Urinary bladder (tissue), 4 donors: ENCODE data around the gene COX7A1. TPM values are rescaled to one million over a fixed set of nuclear protein-coding genes. Genes with fewer than 3 reads are reported as not detected.
A peak's percentile ranks its signal among the peaks of the same experiment; 100 is the strongest.
"Not testable (repeated sequence)": the region's sequence is repeated elsewhere in the genome, so short reads cannot be mapped to it uniquely, and the experiment has no call there.

Source experiments
- DNase-seq: peaks from one replicate; pipeline ENCODE4 v3.0.0-alpha.2; 2015; ENCODE audit errors: extremely low spot score
- H3K27ac ChIP-seq: one replicate; pipeline ENCODE4 v1.5.1; 2013; ENCODE audit warnings: low read depth, mild to moderate bottlenecking, moderate library complexity
- H3K36me3 ChIP-seq: one replicate; pipeline ENCODE4 v1.6.1; 2013; ENCODE audit warnings: mild to moderate bottlenecking, moderate library complexity; ENCODE audit not compliant: insufficient read depth
- H3K4me1 ChIP-seq: one replicate; pipeline ENCODE4 v1.6.1; 2013; ENCODE audit warnings: mild to moderate bottlenecking, moderate library complexity; ENCODE audit not compliant: insufficient read depth
- H3K4me3 ChIP-seq: one replicate; pipeline ENCODE4 v1.5.1; 2013; ENCODE audit warnings: low read depth, low read length
- WGBS: extraction: QIAGEN DNeasy Blood & Tissue Kit; methylation state at CpG from one replicate; pipeline ENCODE4 v1.1.7; 2013; 5-methylcytosine and 5-hydroxymethylcytosine counted together
- polyA plus RNA-seq: library from polyadenylated mRNA; stranded (reverse); fragments of 200-250 nt; gene quantifications from one replicate; pipeline ENCODE4 v1.2.3, GENCODE V29; 2013
- total RNA-seq: library from RNA; depleted of rRNA; stranded (reverse); fragments of >200 nt; gene quantifications from one replicate; pipeline ENCODE4 v1.2.3, GENCODE V29; 2014
- donor health status: healthy with polysubstance abuse.
- donor health status: healthy.

The COX7A1 gene
- total and polyA plus RNA-seq, 2 donors, result 15.1 to 92.0 TPM

GRCh38 chr19:36136964-36137686, 15.1 kb downstream of the COX7A1 start:
- peak overlapping the region; percentile 71 for H3K27ac ChIP-seq
- no peak overlapping the region for H3K4me3 ChIP-seq
- DNase-seq, result no peak
- H3K36me3 ChIP-seq, result no peaks in the 10 kb centered on the region
- H3K4me1 ChIP-seq, result no peaks in the 10 kb centered on the region
- WGBS, result 62% methylated on average over 12 of the region's 12 CpGs

- H3K4me1 ChIP-seq, DNase-seq, H3K36me3 ChIP-seq, H3K4me3 ChIP-seq, H3K27ac ChIP-seq: not testable (repeated sequence)
- WGBS, result 88% methylated on average over 4 of the region's 4 CpGs
Measured at GRCh38 chr19:36134867-36135266, 17.4 kb downstream of the COX7A1 start.

GRCh38 chr19:36131221-36131620, 21.0 kb downstream of the COX7A1 start:
- not testable (repeated sequence) for H3K4me1 ChIP-seq, H3K4me3 ChIP-seq, H3K36me3 ChIP-seq, H3K27ac ChIP-seq, DNase-seq
- WGBS, result 73% methylated on average over 6 of the region's 6 CpGs

- peaks cover 3% of the 10 kb centered on the region for H3K4me1 ChIP-seq
- 11% methylated on average over 10 of the region's 10 CpGs for WGBS
- H3K4me3 ChIP-seq, result peak overlapping the region; percentile 22
- peaks cover 3% of the 10 kb centered on the region for H3K36me3 ChIP-seq
- H3K27ac ChIP-seq, result peak overlapping the region; percentile 63
- DNase-seq, result no peak
Measured at GRCh38 chr19:36128392-36128736, 23.9 kb downstream of the COX7A1 start.

- no peaks in the 10 kb centered on the region for H3K4me1 ChIP-seq
- H3K36me3 ChIP-seq, result peaks cover 3% of the 10 kb centered on the region
- H3K4me3 ChIP-seq, result no peak overlapping the region
- DNase-seq, result no peak
- H3K27ac ChIP-seq, result no peak overlapping the region
- WGBS, result 81% methylated on average over 9 of the region's 9 CpGs
Measured at GRCh38 chr19:36125557-36125956, 26.7 kb downstream of the COX7A1 start.

- Histone ChIP-seq H3K4me3 (no peak overlapping the region), H3K27ac (no peak overlapping the region), H3K4me1 (no peaks in the 10 kb centered on the region), H3K36me3 (peaks cover 5% of the 10 kb centered on the region)
- 88% methylated on average over 49 of the region's 49 CpGs for WGBS
- no peak for DNase-seq
Measured at GRCh38 chr19:36121486-36122124, 30.6 kb downstream of the COX7A1 start.

- no peak overlapping the region for H3K27ac ChIP-seq
- DNase-seq, result no peak
- peaks cover 5% of the 10 kb centered on the region for H3K36me3 ChIP-seq
- no peak overlapping the region for H3K4me3 ChIP-seq
- WGBS, result 91% methylated on average over 18 of the region's 18 CpGs
- no peaks in the 10 kb centered on the region for H3K4me1 ChIP-seq
Measured at GRCh38 chr19:36120984-36121358, 31.3 kb downstream of the COX7A1 start.

- H3K4me1 ChIP-seq, result no peaks in the 10 kb centered on the region
- H3K27ac ChIP-seq, result no peak overlapping the region
- H3K4me3 ChIP-seq, result no peak overlapping the region
- H3K36me3 ChIP-seq, result peaks cover 5% of the 10 kb centered on the region
- WGBS, result 88% methylated on average over 26 of the region's 26 CpGs
- no peak for DNase-seq
Measured at GRCh38 chr19:36120092-36120983, 31.9 kb downstream of the COX7A1 start.

- DNase-seq, result no peak
- WGBS, result 85% methylated on average over 1 of the region's 1 CpG
- Histone ChIP-seq H3K4me3 (no peak overlapping the region), H3K36me3 (peaks cover 2% of the 10 kb centered on the region), H3K27ac (no peak overlapping the region), H3K4me1 (no peaks in the 10 kb centered on the region)
Measured at GRCh38 chr19:36116344-36116637, 36.0 kb downstream of the COX7A1 start.

GRCh38 chr19:36115453-36116343, 36.5 kb downstream of the COX7A1 start, which contains the start of gene TBCB:
TBCB (plus strand) TSS chr19:36115468; CDS start chr19:36115561, 93 bp downstream.
- Histone ChIP-seq H3K36me3 (peaks cover 3% of the 10 kb centered on the region), H3K27ac (peak within 1 kb of the TSS; percentile 73), H3K4me3 (peak within 1 kb of the TSS; percentile 71), H3K4me1 (no peaks in the 10 kb centered on the region)
- WGBS, result 3% methylated on average over 59 of the region's 59 CpGs
- DNase-seq, result no peak

GRCh38 chr19:36114721-36115452, 37.4 kb downstream of the COX7A1 start, which contains the start of gene POLR2I:
POLR2I (minus strand) TSS chr19:36114875; CDS start chr19:36114856, 19 bp downstream.
- peak; percentile 99 for DNase-seq
- peak within 1 kb of the TSS; percentile 71 for H3K4me3 ChIP-seq
- WGBS, result under 1% methylated on average over 60 of the region's 60 CpGs
- no peaks in the 10 kb centered on the region for H3K4me1 ChIP-seq
- H3K36me3 ChIP-seq, result peaks cover 4% of the 10 kb centered on the region
- peak within 1 kb of the TSS; percentile 73 for H3K27ac ChIP-seq

- peaks cover 2% of the 10 kb centered on the region for H3K36me3 ChIP-seq
- WGBS, result 8% methylated on average over 48 of the region's 48 CpGs
- peak overlapping the region; percentile 58 for H3K4me3 ChIP-seq
- no peak for DNase-seq
- H3K4me1 ChIP-seq, result no peaks in the 10 kb centered on the region
- H3K27ac ChIP-seq, result peak overlapping the region; percentile 73
Measured at GRCh38 chr19:36113894-36114720, 38.1 kb downstream of the COX7A1 start.
